NCI-H82 treated with DMSO at 0.1 percent for 48 hours (cell line): ENCODE results near the gene TNFRSF19.

Source experiments
- DNase-seq: peaks from one replicate; lab custom pipeline; 2025; ENCODE audit not compliant: unreplicated experiment; lab: John Stamatoyannopoulos, UW

The TNFRSF19 gene

DNA sequence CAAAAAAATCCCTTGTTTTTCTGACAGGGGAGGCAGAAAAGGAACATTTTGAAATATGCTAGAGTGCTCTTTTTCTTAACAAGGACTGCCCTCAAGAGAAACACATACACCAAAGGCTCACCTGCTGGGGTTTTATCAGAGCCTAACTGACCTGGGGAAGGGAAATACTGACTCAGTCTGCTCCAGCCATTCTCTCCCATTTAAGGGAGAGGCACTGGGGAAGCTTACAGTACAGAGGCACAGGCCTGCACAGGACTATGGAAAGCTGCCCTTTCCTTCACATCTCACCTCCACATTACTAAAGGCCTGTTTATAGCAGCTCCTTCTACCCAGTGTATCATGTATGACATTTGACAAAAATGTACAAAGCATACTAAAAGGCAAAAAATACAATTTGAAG is 30.3 kb downstream of the TNFRSF19 start:
- no peak for DNase-seq

DNA sequence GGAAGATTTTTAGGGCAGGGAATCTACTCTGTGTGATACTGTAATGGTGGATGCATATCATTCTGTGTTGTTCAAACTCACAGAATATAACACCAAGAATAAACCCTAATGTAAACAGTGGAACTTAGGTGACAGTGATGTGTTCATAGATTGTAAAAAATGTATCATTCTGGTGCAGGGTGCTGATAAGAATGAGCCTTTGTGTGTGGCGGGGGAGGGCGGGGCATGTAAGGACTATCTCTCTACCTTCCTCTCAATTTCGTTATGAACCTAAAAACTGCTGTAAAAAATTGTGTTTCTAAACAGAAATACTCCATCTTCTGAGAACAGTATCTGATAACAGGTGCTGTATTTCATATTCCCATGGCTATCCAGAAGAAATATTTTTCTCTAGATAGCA is 35.6 kb downstream of the TNFRSF19 start:
- DNase-seq, result no peak

DNA sequence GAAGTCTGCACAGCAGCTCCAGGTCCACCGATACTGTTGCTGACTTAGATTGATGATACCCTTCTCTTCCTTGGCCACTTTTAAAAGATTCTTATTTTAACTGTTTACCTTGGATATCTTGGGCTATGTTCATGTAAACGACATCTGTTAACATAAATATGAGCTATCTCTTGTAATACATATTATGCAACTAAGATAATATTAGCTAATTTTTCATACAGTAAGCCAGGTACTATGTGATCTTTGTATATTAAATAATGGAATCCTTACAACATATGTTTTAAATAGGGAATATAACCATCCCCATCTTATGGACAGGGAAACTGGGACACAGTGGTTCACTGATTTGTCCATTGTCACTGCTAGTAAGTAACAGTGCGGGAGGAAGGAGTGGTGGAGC is 37.9 kb downstream of the TNFRSF19 start:
- no peak for DNase-seq

DNA sequence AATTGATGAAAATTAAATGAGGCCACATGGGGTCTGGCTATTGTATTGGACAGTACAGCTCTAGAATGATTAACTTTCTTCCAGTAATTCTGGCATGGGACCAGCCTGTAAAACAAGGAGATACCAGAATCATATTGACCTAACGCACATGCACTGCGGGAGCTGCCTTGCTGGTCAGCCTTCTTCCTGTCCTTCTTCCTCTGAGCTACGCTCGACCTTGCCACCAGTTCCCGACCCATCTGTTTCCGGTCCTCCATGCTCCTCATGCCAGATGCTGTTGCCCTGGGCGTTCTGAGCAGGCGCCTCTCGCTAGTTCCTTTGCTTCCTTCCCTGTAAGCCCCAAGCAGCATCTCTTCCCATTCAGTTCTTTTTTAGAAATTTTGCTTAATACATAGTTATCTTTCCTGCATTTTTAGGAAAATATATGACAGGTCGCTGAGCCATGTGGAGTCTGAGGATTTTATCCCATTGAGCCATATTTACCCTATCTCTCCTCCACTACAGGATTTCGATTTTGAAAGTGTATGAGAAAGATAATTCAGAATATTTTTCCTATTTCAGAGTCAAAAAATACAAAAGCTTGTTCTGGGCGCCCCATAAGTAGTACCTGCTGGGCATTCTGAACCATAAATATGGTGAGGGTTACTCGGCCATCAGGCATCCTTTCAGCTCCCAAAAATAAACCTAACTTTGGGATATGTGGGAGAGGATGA is 38.6 kb downstream of the TNFRSF19 start:
- no peak for DNase-seq

DNA sequence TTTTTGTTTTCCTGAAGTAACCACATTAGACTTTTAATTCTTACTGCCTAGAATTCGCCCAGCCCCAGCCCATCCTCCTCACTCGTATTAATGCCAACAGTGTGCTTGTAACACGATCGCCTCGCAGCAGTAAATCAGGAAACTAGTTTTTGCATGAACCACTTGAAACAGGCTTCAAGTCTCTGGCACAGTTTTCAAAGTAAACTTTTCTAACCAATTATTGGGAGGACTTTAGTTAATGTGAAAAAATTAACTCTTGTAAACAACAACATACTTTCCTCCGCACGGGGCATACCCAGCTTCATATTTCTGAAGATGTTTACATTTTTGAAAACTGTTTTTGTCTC is 39.2 kb downstream of the TNFRSF19 start:
- no peak for DNase-seq

DNA sequence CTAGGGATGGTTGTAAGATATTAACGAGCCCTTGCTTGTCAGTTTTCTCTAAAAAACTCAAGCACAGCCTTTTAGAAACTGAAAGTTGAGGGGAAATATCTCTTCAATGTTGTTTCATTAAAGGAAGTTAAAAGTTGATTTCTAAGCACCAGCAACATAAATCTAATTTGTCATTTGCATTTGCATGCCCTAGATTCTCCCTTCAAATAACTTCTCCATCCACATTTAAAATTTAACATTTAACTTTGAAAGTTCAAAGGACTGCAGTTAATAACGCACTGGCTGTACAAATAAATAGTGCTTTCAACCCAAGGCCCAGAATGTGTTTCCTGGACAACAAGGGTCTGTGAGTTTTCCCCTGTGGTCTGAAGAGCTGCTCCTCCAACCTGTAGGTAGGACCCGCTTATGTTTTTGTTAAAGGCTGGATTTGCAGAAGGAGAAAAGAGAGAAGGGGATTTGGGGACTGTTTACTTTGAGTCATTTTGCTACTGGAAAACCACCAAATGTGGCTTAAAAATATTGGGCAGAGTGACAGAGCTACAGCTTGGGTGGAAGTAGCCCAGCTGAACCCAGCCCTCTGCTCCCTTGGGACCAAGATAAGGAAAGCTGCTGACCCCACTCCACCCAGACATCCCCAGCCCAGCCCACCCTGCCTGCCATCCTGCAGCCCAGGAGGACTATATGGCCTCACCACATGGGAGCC is 39.8 kb downstream of the TNFRSF19 start:
- no peak for DNase-seq

DNA sequence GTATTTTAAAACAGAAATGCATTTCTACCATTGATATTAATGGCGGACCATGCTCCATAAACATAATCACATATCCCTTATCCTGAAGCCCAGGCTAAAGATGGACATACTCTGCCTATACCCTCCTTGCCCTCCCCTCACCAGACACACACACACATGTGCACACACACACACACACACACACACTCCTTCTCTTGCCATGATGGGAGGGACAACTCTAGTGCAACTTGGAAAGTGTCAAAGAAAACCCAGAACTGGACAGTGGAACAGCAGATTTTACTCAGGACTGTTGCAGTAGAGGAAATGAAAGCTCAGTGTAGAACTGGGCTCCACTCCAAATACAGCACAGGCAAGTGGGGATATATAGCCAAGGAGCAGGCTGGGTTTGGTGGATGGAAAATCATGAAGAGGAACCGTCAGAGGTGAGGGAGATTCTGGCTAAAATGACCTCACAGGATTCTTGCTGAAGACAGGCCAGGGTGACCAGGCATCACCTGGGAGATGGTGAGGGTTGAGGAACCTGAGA is 40.8 kb downstream of the TNFRSF19 start:
- DNase-seq, result no peak

DNA sequence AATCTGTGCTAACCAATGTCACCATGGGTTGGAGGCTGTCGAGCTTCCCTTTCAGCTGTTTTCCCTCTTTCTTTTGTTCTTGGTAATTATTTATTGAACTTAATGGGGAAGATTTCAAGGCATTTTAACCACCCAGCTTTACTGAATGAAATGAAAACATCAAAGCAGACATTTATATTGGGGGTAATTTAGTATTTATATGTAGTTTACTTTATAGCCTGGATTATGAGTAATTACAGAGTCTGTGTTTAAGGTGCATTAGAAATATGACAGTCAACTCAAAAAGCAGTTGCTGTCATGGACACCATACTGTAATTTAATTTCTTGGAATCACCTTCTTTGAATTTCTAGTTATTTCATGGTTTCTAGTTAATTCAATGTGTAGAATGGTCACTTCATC is 42.0 kb downstream of the TNFRSF19 start:
- DNase-seq, result no peak

DNA sequence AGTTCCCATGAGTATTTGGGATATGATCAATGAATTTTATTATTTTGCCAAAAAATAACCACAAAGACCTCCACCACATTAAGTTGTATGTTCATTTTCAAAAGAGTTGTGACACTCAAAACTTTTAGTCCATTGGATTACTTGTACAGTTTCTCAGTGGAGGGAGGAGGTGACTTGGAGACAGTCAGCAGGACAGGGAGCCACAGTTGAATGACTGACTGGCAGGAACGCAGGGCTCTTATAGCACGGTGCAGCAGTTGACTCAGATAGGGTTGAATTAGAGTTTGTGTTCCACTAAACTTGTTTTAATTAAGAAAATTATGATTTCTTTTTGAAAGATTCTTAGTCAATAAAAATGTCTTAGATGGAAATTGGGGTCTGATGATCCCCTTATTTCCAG is 42.5 kb downstream of the TNFRSF19 start:
- no peak for DNase-seq

DNA sequence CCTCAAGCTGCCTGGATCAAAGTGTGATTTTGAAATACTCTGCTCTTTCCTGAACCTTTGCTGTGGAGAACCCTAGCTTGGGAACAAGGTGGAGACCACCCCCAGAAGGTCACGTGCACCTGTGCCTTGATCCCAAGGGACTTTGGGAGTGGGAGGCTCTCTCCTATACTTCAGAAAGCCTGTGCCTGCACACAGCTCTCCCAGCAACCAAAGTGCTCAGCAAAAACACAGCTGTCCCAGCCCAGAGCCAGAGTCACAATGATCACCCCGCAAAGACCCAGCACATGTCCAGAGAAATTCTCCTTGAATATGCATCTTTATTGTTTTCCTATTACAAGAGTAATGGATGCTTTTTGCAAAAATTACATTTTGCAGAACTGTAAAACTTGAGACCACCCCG is 43.4 kb downstream of the TNFRSF19 start:
- DNase-seq, result no peak

DNA sequence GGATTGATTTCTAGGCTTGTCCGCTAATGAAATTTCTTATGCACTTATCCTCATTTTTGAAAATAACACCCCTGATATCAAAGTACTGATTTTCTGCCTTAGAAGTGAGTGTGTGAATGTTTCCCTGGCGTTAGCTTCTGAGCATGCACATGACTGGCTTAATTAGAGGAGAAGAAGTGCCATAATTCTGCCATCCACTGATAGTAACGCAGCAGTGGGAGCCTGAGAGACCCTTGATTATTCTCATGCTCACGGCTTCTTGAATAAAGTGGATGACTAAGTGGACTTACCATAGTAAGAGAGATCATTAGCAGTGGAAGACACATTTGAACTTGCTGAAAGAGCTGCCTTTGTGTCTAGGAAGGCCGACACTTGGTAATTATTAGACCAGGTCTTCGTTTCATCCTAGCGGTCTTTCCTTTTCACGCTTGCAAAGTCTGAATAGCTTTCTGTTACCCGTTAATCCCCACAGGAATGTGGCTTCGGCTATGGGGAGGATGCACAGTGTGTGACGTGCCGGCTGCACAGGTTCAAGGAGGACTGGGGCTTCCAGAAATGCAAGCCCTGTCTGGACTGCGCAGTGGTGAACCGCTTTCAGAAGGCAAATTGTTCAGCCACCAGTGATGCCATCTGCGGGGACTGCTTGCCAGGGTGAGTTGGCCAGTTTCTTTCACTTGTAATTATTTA is 45.3 kb downstream of the TNFRSF19 start:
- DNase-seq, result no peak

DNA sequence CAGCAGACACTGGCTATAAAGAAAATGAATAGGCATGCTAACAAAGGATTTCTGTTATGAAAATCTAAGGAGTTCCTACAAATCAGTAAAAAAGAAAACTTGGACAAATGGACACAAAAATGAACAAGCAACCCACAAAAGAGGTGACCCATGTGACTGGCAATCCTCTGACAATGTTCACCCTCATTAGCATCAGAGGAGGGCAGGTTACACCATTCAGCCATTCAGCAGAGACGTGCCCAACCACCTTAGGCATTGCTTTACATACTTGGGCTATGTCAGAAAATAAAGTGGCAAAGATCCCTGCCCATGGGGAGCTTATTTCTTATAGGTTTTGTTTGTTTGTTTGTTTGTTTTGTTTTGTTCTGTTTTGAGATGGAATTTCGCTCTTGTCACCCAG is 46.0 kb downstream of the TNFRSF19 start:
- no peak for DNase-seq

DNA sequence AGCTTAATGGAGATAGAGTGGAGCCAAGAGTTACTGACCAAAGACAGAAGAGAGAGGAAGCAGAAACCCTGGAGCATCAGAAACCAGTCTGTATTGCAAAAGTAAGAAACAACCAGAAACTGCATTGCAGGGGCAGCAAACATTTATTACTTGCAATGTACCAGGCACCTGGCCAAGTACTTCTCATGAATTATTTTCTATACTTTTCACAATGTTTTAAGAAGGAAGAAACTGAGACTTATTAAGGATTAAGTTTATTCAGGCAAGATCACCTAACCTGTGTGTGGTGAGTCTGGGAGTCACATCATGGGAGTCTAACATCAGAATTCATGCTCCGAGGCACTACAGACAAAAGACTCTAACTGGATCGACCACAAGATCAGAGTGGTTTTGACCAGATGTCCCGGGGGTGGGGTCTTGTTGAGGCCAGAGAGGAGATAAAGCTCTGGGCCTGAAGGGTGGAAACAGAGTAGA is 47.4 kb downstream of the TNFRSF19 start:
- DNase-seq, result peak; percentile 15

DNA sequence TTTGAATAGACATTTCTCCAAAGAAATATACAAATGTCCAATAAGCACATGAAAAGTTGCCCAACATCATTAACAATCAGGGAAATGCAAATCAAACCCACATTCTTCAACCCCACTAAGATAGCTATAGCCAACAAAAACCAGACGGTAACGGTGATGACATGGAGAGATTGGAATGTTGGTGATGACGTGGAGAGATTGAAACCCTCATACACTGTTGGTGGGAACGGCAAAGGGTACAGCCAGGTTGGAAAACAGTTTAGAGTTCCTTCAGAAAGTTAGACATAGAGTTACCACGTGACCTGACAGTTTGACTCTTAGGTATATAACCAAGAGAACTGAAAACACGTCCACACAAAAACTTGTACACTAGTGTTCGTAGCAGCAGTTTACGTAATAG is 48.1 kb downstream of the TNFRSF19 start:
- no peak for DNase-seq

DNA sequence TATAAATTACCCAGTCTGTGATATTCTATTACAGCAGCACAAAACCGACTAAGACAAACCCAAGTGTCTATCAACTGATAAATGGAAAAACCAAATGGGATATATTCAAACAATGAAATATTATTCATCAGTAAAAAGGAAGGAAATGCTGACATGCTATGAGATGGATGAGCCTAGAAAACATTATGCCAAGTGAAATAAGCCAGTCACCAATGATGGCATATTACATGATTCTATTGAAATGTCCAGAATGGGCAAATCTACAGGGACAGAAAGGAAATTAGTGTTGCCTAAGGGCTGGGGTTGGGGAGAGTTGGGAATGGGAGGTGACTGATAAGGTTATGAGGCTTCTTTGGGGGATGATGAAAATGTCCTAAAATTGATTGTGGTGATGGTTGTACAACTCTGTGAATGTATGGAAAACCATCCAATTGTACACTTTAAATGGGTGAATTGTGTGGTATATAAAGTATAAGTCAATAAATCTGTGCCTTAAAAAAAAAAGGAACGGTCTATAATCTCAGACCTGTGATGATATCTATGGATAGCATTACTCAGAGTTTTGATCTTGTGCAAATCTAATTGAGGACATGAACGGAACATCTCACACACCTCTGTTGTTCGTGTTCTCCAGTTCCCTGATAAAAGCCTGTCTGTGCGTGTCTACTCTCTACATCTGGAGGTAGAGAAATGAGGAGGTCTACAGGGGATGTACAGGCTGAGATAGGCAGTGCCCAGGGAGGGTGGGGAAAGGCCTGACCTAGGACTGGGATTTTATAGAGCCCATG is 49.0 kb downstream of the TNFRSF19 start:
- DNase-seq, result no peak

DNA sequence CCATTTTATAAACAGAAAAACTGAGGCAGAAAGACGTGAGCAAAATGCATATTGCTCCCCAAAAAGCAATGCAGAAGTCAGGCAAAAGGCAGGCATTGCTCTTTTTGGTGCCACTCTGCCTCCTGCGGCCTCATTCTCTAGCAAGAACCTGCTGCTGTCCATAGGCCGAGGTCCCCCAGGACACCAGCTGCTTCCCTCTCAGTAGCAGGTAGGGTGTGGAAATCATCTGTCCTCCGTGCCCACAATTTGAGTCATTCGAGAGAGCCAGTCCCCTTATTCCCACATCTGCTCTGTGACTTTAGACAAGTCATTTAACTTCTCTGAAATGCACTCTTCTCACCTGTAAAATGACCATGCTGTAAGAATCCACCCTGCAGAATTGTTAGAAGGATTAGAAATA is 50.0 kb downstream of the TNFRSF19 start:
- DNase-seq, result no peak

DNA sequence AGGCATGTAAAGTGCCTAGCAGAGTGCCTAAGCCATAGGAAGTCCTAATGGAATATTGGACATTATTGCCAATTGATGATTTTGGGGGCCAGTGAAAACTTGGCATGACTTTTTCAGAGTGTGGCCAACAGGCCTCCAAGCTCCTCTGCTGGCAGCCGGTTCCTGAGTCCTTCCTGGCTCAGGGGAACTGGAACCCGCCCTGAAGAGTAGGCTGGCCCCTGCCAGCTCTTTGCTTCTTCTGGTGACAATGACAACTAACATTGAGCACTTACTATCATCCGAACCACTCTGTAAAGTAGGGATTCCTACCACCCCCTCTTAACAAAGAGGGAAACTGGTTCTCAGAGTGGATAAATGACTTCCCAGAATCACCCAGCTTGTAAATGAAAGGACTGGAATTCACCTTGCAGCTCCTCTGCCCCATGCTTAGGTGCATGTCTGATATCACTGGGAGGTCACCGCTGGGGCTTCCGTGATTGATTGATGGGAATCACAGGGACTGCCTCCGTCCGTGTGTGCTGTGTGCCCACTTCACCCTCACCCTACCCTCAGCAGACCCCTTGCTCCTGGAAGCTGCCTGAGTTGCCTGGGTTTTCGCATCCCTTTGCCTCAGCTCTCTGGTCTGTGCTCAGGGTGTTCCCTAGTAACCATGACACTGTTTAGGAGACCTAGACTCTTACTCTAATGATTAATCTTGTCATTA is 50.6 kb downstream of the TNFRSF19 start:
- no peak for DNase-seq

DNA sequence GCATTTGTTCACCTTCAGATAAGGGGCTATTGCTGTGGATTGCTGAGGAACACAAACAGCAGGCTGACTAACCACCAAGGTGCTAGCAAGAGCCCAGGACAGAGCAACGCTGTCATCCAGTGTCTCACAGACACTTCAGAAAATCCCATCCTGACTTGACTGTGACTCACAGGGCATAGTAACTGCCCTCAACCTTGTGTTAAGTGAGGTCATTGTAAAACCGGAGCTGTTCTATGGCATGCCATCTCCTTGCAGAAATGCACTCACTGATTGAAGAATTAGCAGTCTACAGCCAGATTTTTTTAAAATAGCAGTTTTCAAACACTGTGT is 51.1 kb downstream of the TNFRSF19 start:
- DNase-seq, result no peak

DNA sequence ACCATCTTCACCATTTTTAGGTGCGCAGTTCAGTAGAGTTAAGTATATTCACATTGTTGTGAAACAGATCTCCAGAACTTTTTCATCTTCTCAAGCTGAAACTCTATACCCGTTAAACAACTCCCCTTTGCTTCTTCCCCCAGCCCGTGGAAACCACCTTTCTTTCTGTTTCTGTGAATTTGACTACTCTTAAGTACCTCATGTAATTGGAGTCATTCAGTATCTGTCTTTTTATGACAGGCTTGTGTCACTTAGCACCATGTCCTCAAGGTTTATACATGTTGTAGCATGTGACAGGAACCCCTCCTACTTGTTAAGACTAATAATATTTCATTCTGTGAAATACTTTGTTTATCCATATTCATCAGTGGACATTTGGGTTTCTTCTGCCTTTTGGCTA is 52.8 kb downstream of the TNFRSF19 start:
- DNase-seq, result no peak

DNA sequence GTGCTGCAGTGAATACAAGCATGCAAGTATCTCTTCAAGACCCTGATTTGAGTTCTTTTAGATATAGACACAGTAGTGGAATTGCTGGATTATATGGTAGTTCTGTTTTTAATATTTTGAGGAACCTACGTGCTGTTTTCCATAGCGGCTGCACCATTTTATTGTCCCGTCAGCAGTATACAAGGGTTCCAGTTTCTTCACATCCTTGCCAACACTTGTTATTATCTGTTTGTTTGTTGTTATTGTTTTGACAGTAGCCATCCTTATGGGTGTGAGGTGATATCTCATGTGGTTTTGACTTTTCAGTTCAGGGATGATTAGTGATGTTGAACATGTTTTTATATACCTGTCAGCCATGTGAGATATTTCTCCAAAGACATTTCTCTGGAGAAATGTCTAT is 53.2 kb downstream of the TNFRSF19 start:
- no peak for DNase-seq

DNA sequence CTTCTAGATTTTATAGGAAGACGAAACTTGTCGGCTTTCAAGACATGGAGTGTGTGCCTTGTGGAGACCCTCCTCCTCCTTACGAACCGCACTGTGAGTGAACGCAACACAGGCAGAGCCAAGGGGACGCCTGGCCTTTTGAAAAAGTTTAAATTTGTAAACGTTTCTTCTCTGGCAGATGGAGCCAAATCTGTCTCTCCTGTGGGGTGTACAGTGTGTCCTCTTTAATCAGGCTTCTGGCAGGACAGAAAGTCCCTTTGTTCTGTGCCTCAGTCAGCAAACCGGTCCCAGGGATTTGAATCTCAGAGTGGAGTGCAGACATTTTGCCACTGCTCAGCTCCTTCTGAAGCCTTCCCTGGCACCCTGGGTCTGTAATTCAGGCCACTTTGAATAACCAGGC is 56.5 kb downstream of the TNFRSF19 start:
- no peak for DNase-seq
